ENCODE data around the gene KDM4C. TPM values are rescaled to one million over a fixed set of nuclear protein-coding genes. Genes with fewer than 3 reads are reported as not detected.

Gene KDM4C
- total RNA-seq, 1 donor from 2014 or later, result 18.2 TPM

DNA sequence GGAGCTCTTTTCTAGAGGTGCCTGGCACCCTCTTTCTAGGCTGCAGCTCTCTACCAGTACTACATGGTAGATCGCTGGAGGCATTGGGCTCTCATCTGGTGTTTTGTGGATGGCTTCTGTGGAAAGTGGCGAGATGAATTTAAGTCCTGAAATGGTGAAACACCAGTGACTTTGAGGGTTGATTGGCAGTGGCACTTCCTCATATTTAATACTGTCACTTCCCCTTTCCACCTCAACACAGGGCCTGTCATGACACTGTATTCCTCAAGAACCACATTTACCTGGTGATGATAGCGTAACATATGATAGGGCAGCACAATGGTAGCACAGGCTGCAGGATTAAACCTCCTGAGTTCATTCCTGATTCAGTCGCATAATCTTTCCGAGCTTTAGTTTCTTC, 132.1 kb downstream of the KDM4C start:
- H3K27me3 Mint-ChIP-seq (ENCODE audit: low read depth, unreplicated experiment), result no peaks in the 10 kb centered on the region
- no peak overlapping the region for H3K4me2 ChIP-seq (ENCODE audit: low read length)
- H3K27ac Mint-ChIP-seq (ENCODE audit: unreplicated experiment), result no peak overlapping the region
- no peak overlapping the region for H2AFZ ChIP-seq (ENCODE audit: low read depth, low read length)
- no peak for FAIRE-seq
- no peak for TF ChIP-seq EZH2 (IDR thresholded peaks at IDR 0.05; ENCODE audit: insufficient read depth, low read length)
- TF ChIP-seq, protein P1, sequence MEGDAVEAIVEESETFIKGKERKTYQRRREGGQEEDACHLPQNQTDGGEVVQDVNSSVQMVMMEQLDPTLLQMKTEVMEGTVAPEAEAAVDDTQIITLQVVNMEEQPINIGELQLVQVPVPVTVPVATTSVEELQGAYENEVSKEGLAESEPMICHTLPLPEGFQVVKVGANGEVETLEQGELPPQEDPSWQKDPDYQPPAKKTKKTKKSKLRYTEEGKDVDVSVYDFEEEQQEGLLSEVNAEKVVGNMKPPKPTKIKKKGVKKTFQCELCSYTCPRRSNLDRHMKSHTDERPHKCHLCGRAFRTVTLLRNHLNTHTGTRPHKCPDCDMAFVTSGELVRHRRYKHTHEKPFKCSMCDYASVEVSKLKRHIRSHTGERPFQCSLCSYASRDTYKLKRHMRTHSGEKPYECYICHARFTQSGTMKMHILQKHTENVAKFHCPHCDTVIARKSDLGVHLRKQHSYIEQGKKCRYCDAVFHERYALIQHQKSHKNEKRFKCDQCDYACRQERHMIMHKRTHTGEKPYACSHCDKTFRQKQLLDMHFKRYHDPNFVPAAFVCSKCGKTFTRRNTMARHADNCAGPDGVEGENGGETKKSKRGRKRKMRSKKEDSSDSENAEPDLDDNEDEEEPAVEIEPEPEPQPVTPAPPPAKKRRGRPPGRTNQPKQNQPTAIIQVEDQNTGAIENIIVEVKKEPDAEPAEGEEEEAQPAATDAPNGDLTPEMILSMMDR (IDR thresholded peaks at IDR 0.05; ENCODE audit: insufficient read depth, low read depth, low read length), result no peak
- H3K4me1 ChIP-seq (ENCODE audit: insufficient read depth, low read length), result no peaks in the 10 kb centered on the region
- no peaks in the 10 kb centered on the region for H4K20me1 ChIP-seq (ENCODE audit: insufficient read depth, low read length)
- H3K4me3 ChIP-seq (ENCODE audit: insufficient read depth, low read depth, low read length), result no peak overlapping the region
- no peak for DNase-seq (ENCODE audit: low read depth)
- no peak overlapping the region for H3K9ac ChIP-seq (ENCODE audit: low read length)
- H3K4me1 Mint-ChIP-seq (ENCODE audit: low read depth, unreplicated experiment), result no peaks in the 10 kb centered on the region
- no peaks in the 10 kb centered on the region for H3K9me3 Mint-ChIP-seq (ENCODE audit: unreplicated experiment)
- H3K79me2 ChIP-seq (ENCODE audit: insufficient read depth, low read length), result no peaks in the 10 kb centered on the region
- H3K4me3 Mint-ChIP-seq (ENCODE audit: unreplicated experiment), result no peak overlapping the region
- H3K36me3 Mint-ChIP-seq (ENCODE audit: low read depth, unreplicated experiment), result peaks cover 2% of the 10 kb centered on the region
- H3K36me3 ChIP-seq (ENCODE audit: insufficient read depth, low read length), result peaks cover 3% of the 10 kb centered on the region
- no peaks in the 10 kb centered on the region for H3K9me3 ChIP-seq (ENCODE audit: insufficient read depth, low read depth, low read length)
- H3K27me3 ChIP-seq (ENCODE audit: insufficient read depth, low read length), result no peaks in the 10 kb centered on the region
- no peak overlapping the region for H3K27ac ChIP-seq (ENCODE audit: low read depth, low read length)

DNA sequence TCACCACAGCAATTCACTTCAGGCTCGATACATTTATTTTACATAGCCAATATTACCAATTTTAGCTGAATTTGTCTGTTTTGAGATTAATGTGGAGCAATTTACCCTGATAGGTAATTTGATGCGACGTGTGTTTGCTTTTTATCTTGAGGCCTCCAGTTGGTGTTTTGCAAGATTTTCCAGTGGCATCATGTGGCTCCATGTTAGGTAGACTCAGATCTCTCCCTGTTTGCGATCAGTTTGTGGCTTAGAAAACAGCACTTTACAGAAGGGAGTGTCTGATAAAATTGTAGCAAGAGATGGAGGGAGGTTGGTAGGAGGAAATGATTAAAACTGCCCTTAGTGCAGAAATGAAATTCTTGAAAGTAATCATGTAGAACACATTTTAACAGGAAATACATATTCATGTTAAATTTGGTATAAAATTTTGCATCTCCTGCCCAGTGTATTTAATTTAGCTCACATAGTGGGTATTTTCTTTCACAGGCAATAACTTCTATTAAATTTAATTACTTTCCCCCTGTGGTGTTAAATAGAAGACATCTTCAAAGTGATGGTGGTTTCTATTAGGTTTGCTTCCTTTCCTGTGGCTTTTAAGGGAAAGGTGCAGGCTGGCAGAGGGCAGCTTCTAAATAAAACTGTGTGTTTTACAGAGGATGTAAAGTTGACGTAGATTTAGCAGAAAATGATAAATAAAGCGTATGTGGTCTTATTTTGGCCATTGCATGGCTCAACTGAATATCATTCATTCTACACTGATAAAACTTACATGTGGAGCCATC, 135.8 kb downstream of the KDM4C start:
- no peaks in the 10 kb centered on the region for H3K9me3 ChIP-seq (ENCODE audit: insufficient read depth, low read depth, low read length)
- H3K4me1 Mint-ChIP-seq (ENCODE audit: low read depth, unreplicated experiment), result peaks cover 10% of the 10 kb centered on the region
- H3K36me3 Mint-ChIP-seq (ENCODE audit: low read depth, unreplicated experiment), result peaks cover 2% of the 10 kb centered on the region
- H3K27ac Mint-ChIP-seq (ENCODE audit: unreplicated experiment), result no peak overlapping the region
- H4K20me1 ChIP-seq (ENCODE audit: insufficient read depth, low read length), result no peaks in the 10 kb centered on the region
- no peak for FAIRE-seq
- no peaks in the 10 kb centered on the region for H3K27me3 ChIP-seq (ENCODE audit: insufficient read depth, low read length)
- no peak overlapping the region for H3K4me3 Mint-ChIP-seq (ENCODE audit: unreplicated experiment)
- TF ChIP-seq, protein P1 (IDR thresholded peaks at IDR 0.05; ENCODE audit: insufficient read depth, low read depth, low read length), result no peak
- no peak for TF ChIP-seq EZH2 (IDR thresholded peaks at IDR 0.05; ENCODE audit: insufficient read depth, low read length)
- no peaks in the 10 kb centered on the region for H3K4me1 ChIP-seq (ENCODE audit: insufficient read depth, low read length)
- no peaks in the 10 kb centered on the region for H3K9me3 Mint-ChIP-seq (ENCODE audit: unreplicated experiment)
- no peak overlapping the region for H3K4me2 ChIP-seq (ENCODE audit: low read length)
- H3K9ac ChIP-seq (ENCODE audit: low read length), result no peak overlapping the region
- no peak overlapping the region for H2AFZ ChIP-seq (ENCODE audit: low read depth, low read length)
- no peak overlapping the region for H3K4me3 ChIP-seq (ENCODE audit: insufficient read depth, low read depth, low read length)
- no peaks in the 10 kb centered on the region for H3K27me3 Mint-ChIP-seq (ENCODE audit: low read depth, unreplicated experiment)
- peaks cover 3% of the 10 kb centered on the region for H3K36me3 ChIP-seq (ENCODE audit: insufficient read depth, low read length)
- no peak overlapping the region for H3K27ac ChIP-seq (ENCODE audit: low read depth, low read length)
- DNase-seq (ENCODE audit: low read depth), result no peak
- H3K79me2 ChIP-seq (ENCODE audit: insufficient read depth, low read length), result no peaks in the 10 kb centered on the region

DNA sequence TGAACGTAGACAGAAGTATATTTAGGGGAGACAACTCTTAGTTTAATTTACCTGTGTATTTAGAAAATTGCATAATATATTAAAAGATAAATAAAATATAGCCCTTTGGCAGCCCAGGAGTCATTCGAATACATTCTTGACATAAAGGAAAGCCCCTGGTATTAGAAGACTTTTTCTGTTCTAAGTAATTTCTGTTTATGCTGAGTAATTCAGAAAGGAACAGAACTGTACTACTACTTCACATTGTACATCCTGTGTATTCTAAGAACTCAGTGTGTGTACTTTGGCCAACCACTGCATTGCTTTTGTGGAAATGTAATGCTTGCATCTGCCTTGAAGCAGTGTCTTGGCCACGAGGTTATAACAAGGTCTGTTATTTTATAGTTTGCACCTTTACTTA, 136.4 kb downstream of the KDM4C start:
- H3K4me1 ChIP-seq (ENCODE audit: insufficient read depth, low read length), result no peaks in the 10 kb centered on the region
- no peak overlapping the region for H3K27ac ChIP-seq (ENCODE audit: low read depth, low read length)
- H3K27me3 Mint-ChIP-seq (ENCODE audit: low read depth, unreplicated experiment), result no peaks in the 10 kb centered on the region
- no peak overlapping the region for H3K9ac ChIP-seq (ENCODE audit: low read length)
- H3K9me3 ChIP-seq (ENCODE audit: insufficient read depth, low read depth, low read length), result no peaks in the 10 kb centered on the region
- DNase-seq (ENCODE audit: low read depth) (no peak), FAIRE-seq (no peak)
- no peak overlapping the region for H3K4me3 ChIP-seq (ENCODE audit: insufficient read depth, low read depth, low read length)
- H4K20me1 ChIP-seq (ENCODE audit: insufficient read depth, low read length), result no peaks in the 10 kb centered on the region
- H3K4me3 Mint-ChIP-seq (ENCODE audit: unreplicated experiment), result no peak overlapping the region
- H3K27me3 ChIP-seq (ENCODE audit: insufficient read depth, low read length), result no peaks in the 10 kb centered on the region
- peaks cover 2% of the 10 kb centered on the region for H3K36me3 Mint-ChIP-seq (ENCODE audit: low read depth, unreplicated experiment)
- peaks cover 3% of the 10 kb centered on the region for H3K36me3 ChIP-seq (ENCODE audit: insufficient read depth, low read length)
- H3K27ac Mint-ChIP-seq (ENCODE audit: unreplicated experiment), result no peak overlapping the region
- no peak overlapping the region for H2AFZ ChIP-seq (ENCODE audit: low read depth, low read length)
- no peak for TF ChIP-seq EZH2 (IDR thresholded peaks at IDR 0.05; ENCODE audit: insufficient read depth, low read length)
- TF ChIP-seq, protein P1 (IDR thresholded peaks at IDR 0.05; ENCODE audit: insufficient read depth, low read depth, low read length), result no peak
- H3K9me3 Mint-ChIP-seq (ENCODE audit: unreplicated experiment), result no peaks in the 10 kb centered on the region
- H3K4me1 Mint-ChIP-seq (ENCODE audit: low read depth, unreplicated experiment), result peaks cover 10% of the 10 kb centered on the region
- no peak overlapping the region for H3K4me2 ChIP-seq (ENCODE audit: low read length)
- H3K79me2 ChIP-seq (ENCODE audit: insufficient read depth, low read length), result no peaks in the 10 kb centered on the region
